NCI-H1694 treated with DMSO at 0.1 percent for 48 hours (cell line): Measurements from ENCODE around the gene ACTR5.
"Not testable (repeated sequence)": the region's sequence is repeated elsewhere in the genome, so short reads cannot be mapped to it uniquely, and the experiment has no call there.

ENCODE experiments used
- DNase-seq: peaks from one replicate; lab custom pipeline; 2025; lab: John Stamatoyannopoulos, UW

The ACTR5 gene

GRCh38 chr20:38764567-38765318, 16.5 kb downstream of the ACTR5 start:
- DNase-seq = no peak

DNA sequence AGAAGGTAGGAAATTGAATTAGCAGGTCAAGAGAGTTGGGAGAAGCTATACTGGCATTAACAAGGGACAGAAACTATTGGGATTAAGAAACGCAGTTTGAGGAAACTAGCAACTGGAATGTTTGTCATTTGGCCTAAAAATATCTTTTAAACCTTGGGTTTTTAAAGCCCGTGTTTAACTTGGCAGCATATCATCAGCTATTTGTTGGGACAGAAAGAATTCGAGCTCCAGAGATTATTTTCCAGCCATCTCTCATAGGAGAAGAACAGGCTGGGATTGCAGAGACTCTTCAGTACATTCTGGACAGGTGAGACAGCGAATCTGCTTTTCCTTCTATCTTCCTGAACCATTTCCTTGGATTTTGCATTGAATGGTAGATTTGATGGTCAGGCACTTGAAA, 17.8 kb downstream of the ACTR5 start:
- DNase-seq = no peak

GRCh38 chr20:38769376-38770295, 21.4 kb downstream of the ACTR5 start:
- DNase-seq = no peak

GRCh38 chr20:38770546-38770945, 22.3 kb downstream of the ACTR5 start:
- no peak for DNase-seq

GRCh38 chr20:38770970-38771369, 22.7 kb downstream of the ACTR5 start:
- DNase-seq = no peak

GRCh38 chr20:38771621-38772020, 23.4 kb downstream of the ACTR5 start:
- no peak for DNase-seq

- DNase-seq = no peak
These were observed 25.9 kb downstream of the ACTR5 start for GRCh38 chr20:38774167-38774566.

GRCh38 chr20:38776363-38776762, 28.1 kb downstream of the ACTR5 start:
- no peak for DNase-seq

DNA sequence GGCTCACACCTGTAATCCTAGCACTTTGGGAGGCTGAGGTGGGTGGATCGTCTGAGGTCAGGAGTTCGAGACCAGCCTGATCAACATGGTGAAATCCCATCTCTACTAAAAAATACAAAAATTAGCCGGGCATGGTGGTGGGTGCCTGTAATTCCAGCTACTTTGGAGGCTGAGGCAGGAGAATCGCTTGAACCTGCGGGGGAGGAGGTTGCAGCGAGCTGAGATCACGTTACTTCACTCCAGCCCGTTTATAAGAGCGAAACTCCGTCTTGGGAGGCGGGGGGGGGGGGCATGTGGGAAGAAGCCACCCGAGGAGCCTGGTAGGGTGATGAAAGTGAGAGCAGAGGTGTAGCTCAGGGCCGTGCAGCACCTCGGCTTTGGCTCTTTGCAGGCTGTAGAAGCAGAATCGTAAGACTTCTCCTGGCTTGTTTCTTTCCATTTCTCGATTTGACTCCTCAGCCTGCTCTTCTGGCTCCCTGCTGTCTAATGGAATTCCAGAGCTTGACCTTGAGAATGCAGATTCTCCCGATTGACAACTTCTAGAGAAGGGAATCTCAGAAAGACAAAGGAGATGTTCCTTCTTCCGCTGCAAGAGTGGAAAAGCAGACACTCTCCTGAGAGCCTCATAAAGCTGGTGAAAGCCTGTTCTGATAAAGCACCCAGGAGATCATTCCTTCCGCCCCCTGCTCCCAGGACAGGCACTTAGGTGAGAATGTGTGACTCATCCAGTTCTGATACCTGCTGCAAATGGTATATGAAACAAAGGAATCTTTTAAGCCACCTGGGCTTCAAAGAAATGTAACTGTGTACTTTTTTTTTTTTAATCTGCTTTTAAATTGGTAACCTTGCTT, 31.2 kb downstream of the ACTR5 start:
- no peak for DNase-seq

DNA sequence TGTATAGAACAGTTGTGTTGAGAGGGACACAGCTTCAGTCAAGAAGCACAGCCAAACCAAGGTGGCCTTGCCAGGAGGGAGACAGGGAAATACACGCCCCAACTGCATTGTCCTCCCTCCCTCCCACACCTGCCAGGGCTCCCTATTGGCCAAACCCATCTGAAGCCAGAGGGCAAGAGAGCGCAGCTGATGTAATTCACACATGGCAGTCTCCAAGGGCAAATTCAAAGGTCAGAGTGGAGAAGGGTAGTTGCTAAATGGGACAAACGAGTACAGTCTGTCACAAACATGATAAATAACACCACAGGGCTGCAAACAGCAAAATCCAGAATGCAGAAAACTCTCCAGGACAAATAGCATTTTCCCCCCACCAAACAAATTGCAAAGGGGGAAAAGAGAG, 34.0 kb downstream of the ACTR5 start:
- no peak for DNase-seq

DNA sequence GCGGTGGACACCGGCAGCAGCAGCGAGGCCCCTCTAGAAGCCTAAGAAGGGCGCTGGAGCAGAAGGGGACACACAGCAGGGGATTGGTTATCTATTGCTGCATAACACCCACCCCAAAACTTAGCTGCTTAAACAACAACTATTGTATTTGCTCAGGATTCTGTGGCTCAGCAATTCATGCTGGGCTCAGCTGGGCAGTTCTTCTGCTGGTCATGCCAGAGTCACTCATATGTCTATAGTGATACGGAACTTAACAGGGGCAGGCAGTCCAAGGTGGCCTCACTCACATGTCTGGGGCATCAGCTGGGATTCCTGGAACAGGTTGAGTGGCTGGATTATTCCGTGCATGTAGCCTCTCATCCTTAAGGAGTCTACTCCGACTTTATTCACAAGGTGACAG, 39.6 kb downstream of the ACTR5 start:
- no peak for DNase-seq

GRCh38 chr20:38789503-38790199, 41.4 kb downstream of the ACTR5 start:
- no peak for DNase-seq

- peak; percentile 55 for DNase-seq
These were observed 42.2 kb downstream of the ACTR5 start for GRCh38 chr20:38790200-38791053.

DNA sequence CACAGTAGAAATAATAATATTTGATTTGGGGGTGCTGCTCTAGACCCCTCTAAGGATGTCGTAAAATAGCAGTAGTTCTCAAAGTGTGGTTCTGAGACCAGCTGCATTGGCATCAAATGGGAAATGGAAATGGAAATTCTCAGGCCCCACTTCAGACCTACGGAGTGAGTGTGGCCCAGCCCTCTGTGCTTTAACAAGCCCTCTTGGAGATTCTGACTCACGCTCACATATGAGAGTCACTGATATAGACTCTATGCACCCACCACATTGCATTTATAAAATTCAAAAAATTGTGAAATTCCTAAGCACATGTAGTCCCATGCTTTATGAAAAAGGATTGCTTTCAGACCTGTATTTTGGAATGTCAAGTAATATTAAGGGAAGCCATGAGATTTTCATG, 43.0 kb downstream of the ACTR5 start:
- no peak for DNase-seq

DNA sequence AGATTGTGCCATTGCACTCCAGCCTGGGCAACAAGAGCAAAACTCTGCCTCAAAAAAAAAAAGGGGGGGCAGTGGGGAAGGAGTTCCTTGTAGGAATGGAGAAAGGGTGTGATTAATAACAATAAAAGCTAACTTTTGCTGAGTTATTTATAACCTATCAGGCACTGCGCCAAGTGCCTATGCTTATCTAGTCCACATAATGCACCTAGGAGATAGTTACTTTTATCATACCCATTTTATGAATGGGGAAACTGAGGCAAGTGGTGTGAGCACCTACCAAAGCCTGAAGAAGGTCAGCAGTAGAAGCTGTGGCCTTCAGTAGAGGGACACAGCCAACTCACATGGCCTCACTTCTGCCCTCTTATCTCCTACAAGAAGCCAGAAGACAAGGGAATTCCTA, 43.7 kb downstream of the ACTR5 start:
- DNase-seq = no peak

GRCh38 chr20:38794057-38794456, 45.8 kb downstream of the ACTR5 start:
- DNase-seq = not testable (repeated sequence)

DNA sequence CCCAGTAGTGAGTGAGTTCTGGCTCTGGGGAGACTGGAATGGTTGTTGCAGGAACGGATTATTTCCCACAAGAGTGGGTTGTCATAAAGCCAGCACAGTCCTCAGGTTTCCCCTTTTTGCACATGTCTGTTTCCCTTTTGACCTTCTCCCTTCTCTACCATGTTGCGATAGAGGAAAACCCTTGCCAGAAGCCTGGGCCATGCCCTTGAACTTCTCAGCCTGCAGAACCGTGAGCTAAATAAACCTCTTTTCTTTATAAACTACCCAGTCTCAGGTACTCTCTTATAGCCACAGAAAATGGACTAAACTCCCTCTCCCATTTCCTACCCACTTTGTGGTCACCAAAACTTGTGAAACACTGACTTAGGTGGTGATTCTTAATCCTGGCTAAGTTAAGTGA, 50.0 kb downstream of the ACTR5 start:
- DNase-seq = no peak

DNA sequence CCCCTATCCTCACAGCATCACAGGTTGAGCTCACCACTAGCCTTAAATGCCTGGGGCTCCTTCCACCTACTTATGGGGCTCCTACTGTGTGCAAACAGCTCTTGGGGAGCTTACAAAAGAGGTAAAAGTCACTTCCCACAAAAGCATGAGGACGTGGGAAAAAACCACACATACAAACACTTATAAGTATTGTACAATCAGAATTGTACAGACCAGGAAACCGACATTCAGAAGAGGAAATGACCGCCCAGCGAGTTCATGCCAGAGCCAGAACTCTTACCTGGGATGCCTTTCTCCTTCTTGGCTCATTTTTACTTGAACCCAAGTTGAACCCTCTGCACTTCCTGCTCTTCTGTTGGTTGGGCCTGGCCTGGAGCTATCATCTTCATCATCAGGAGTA, 50.9 kb downstream of the ACTR5 start:
- DNase-seq = no peak

DNA sequence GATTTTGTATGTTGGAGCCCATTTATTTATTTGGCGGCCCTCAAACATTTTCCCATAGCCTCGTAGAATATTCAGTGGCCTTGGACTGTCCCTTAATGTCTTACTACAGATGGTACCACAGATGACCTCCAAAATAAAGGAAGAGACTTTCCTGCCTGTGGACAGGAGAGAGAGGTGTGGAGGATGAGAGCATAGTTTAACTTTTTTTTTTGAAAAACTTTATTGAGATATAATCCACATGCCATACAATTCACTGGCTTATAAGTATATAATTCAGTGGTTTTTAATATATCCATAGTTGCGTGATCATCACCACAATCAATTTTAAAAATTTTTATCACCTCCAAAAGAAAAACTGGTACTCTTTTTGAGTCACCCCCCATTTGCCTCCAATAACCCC, 52.6 kb downstream of the ACTR5 start:
- no peak for DNase-seq

GRCh38 chr20:38804221-38804620, 56.0 kb downstream of the ACTR5 start:
- no peak for DNase-seq
